K562 (cell line): Measurements from ENCODE around the gene FGFRL1. TPM values are rescaled to one million over a fixed set of nuclear protein-coding genes. Genes with fewer than 3 reads are reported as not detected.

Experiments used
- ATAC-seq: fragments of 200-7000 bp; cut with Tn5 transposase; 3 replicates; pipeline ENCODE4 v1.9.1; 2020; ENCODE audit warnings: moderate library complexity
- BruUV-seq: library from RNA; stranded (reverse); fragments of 400-500 nt; replicated peaks from 2 replicates; lab custom pipeline; 2021; lab: Mats Ljungman, UMichigan
- CTCF ChIA-PET: fragments of 300-600 bp; formaldehyde crosslinking; extraction: SDS; loops from one replicate; lab custom pipeline; 2021; ENCODE audit warnings: low intra/inter-chr PET ratio; lab: Yijun Ruan, JAX
- POLR2A ChIA-PET: fragments of 300-600, 350-650 bp; sonication (Branson Sonifier 250); formaldehyde crosslinking; extraction: SDS; loops from one replicate; lab custom pipeline; 2021; ENCODE audit warnings: antibody characterized with exemption, inconsistent platforms; lab: Yijun Ruan, JAX
- DNase-seq, 4 experiments: peaks; one replicate each; pipeline versions ENCODE4 v3.0.0 to v3.0.0-alpha.2; 2011 to 2018; ENCODE audit warnings: low spot score in 3 of 4, mixed read lengths in 3 of 4; ENCODE audit errors: extremely low read depth in 1 of 4
- FAIRE-seq: peaks from 2 replicates; lab custom pipeline; 2011; peaks lifted over from hg19 to GRCh38; lab: Jason Lieb, UNC
- H2AFZ ChIP-seq: 2 replicates; pipeline ENCODE4 v1.6.0; 2011; ENCODE audit warnings: low read depth, low read length, control low read depth, inconsistent platforms
- H3K27ac ChIP-seq: fragments of 200-600 bp; 3 replicates; pipeline ENCODE4 v1.8.0; 2011; ENCODE audit warnings: low read depth, mild to moderate bottlenecking, control low read depth, inconsistent platforms, low read length, moderate library complexity, mixed read lengths; ENCODE audit errors: extremely low read depth
- H3K27me3 ChIP-seq, 2 experiments: fragments of 300-600 bp in 1 of 2; 2 replicates in 1 of 2; 3 replicates in 1 of 2; pipeline versions ENCODE4 v1.6.0 to v1.8.0; 2011; ENCODE audit warnings: inconsistent platforms in 2 of 2, low read length in 2 of 2, mild to moderate bottlenecking in 1 of 2, mixed read lengths in 1 of 2, moderate library complexity in 1 of 2; ENCODE audit not compliant: control insufficient read depth in 2 of 2, insufficient read depth in 2 of 2
- H3K36me3 ChIP-seq: fragments of 300-600 bp; 3 replicates; pipeline ENCODE4 v1.8.0; 2011; ENCODE audit warnings: mild to moderate bottlenecking, low read length, inconsistent platforms; ENCODE audit not compliant: control insufficient read depth, insufficient read depth
- H3K4me1 ChIP-seq, 2 experiments: fragments of 200-600 bp in 1 of 2; replicated peaks in 1 of 2; 2 replicates in 1 of 2; 3 replicates in 1 of 2; pipeline versions ENCODE4 v1.5.1 to v1.8.0; 2011; ENCODE audit warnings: inconsistent platforms in 2 of 2, low read length in 2 of 2, mild to moderate bottlenecking in 1 of 2, mixed read lengths in 1 of 2, moderate library complexity in 1 of 2; ENCODE audit not compliant: control insufficient read depth in 2 of 2, insufficient read depth in 2 of 2
- H3K4me2 ChIP-seq: 2 replicates; pipeline ENCODE4 v1.6.1; 2011; ENCODE audit warnings: low read length, control low read depth, inconsistent platforms, mixed read lengths; ENCODE audit not compliant: insufficient read depth
- H3K4me3 ChIP-seq: fragments of 200-600 bp; sonication (generic), shearing (Covaris generic); 2 replicates; pipeline ENCODE4 v1.5.1; 2016; ENCODE audit warnings: control low read depth, inconsistent platforms
- H3K79me2 ChIP-seq: fragments of 200-600 bp; 3 replicates; pipeline ENCODE4 v1.8.0; 2011; ENCODE audit warnings: low read length, inconsistent platforms; ENCODE audit not compliant: control insufficient read depth, insufficient read depth
- H3K9ac ChIP-seq, 2 experiments: 2 replicates each; pipeline versions ENCODE4 v1.6.0 to v1.6.1; 2011; ENCODE audit warnings: low read depth in 2 of 2, low read length in 2 of 2, control low read depth in 1 of 2, inconsistent platforms in 1 of 2, mild to moderate bottlenecking in 1 of 2, mixed read lengths in 1 of 2; ENCODE audit not compliant: insufficient read depth in 1 of 2
- H3K9me1 ChIP-seq: one replicate; pipeline ENCODE4 v1.6.0; 2011; ENCODE audit warnings: inconsistent platforms, mild to moderate bottlenecking, low read length, moderate library complexity; ENCODE audit not compliant: control insufficient read depth, insufficient read depth
- H3K9me3 ChIP-seq: replicated peaks from 2 replicates; pipeline ENCODE4 v1.5.1; 2011; ENCODE audit warnings: low read depth, low read length, inconsistent platforms; ENCODE audit not compliant: control insufficient read depth, insufficient read depth
- H4K20me1 ChIP-seq: replicated peaks from 2 replicates; pipeline ENCODE4 v1.6.1; 2011; ENCODE audit warnings: low read length, inconsistent platforms, mixed read lengths; ENCODE audit not compliant: control insufficient read depth, insufficient read depth
- ARID1B ChIP-seq: fragments of 450-650 bp; IDR thresholded peaks from 2 replicates; pipeline ENCODE4 v1.6.1; 2016; ENCODE audit warnings: antibody characterized with exemption, mild to moderate bottlenecking, inconsistent platforms
- BCOR ChIP-seq: fragments of 450-650 bp; IDR thresholded peaks from 2 replicates; pipeline ENCODE4 v1.6.1; 2016
- HDAC6 ChIP-seq: IDR thresholded peaks from 2 replicates; pipeline ENCODE4 v1.6.1; 2012; ENCODE audit warnings: low read depth, mild to moderate bottlenecking, control low read depth, inconsistent platforms, low read length, moderate library complexity
- HES1 ChIP-seq: fragments of 450-650 bp; IDR thresholded peaks from 2 replicates; pipeline ENCODE4 v1.6.1; 2016; ENCODE audit warnings: low read depth, mild to moderate bottlenecking, moderate library complexity
- KLF1 ChIP-seq: fragments of 450-650 bp; IDR thresholded peaks from 2 replicates; pipeline ENCODE4 v1.6.1; 2016; ENCODE audit warnings: missing genetic modification characterization, missing compliant biosample characterization
- MED1 ChIP-seq: sonication (generic); formaldehyde crosslinking; IDR thresholded peaks from 2 replicates; pipeline ENCODE4 v1.8.1; 2023; ENCODE audit warnings: missing genetic modification reagents, borderline replicate concordance
- MIER1 ChIP-seq: fragments of 450-650 bp; IDR thresholded peaks from 2 replicates; pipeline ENCODE4 v1.6.1; 2016; ENCODE audit warnings: antibody characterized with exemption, mild to moderate bottlenecking, low read depth
- MLX ChIP-seq, 2 experiments: fragments of 450-650 bp in 1 of 2; sonication (generic) in 1 of 2; formaldehyde crosslinking; conservative IDR thresholded peaks; 2 replicates each; pipeline versions ENCODE4 v1.4.0 to v1.8.1; 2020 to 2022; ENCODE audit warnings: mild to moderate bottlenecking in 1 of 2, missing genetic modification reagents in 1 of 2
- NEUROD1 ChIP-seq: fragments of 150-350 bp; IDR thresholded peaks from 2 replicates; pipeline ENCODE4 v1.6.1; 2014; ENCODE audit warnings: borderline replicate concordance, low read length, low read depth; ENCODE audit not compliant: partially characterized antibody
- NFXL1 ChIP-seq: fragments of 450-650 bp; formaldehyde crosslinking; IDR thresholded peaks from 2 replicates; pipeline ENCODE4 v1.4.0; 2021; ENCODE audit warnings: mild to moderate bottlenecking
- PTBP1 ChIP-seq: fragments of 200-400 bp; formaldehyde crosslinking; IDR thresholded peaks from 2 replicates; pipeline ENCODE4 v1.6.1; 2017; ENCODE audit warnings: low read depth, low read length
- RBM15 ChIP-seq: fragments of 200-400 bp; formaldehyde crosslinking; IDR thresholded peaks from 2 replicates; pipeline ENCODE4 v1.6.1; 2018; ENCODE audit warnings: mild to moderate bottlenecking, low read length, moderate library complexity; ENCODE audit not compliant: insufficient read depth
- SMAD4 ChIP-seq: fragments of 250-450 bp; sonication (Bioruptor Pico); conservative IDR thresholded peaks from 2 replicates; pipeline ENCODE4 v1.8.0; 2021; ENCODE audit warnings: inconsistent platforms, mild to moderate bottlenecking, moderate library complexity
- TAL1 ChIP-seq: fragments of 450-650 bp; IDR thresholded peaks from 2 replicates; pipeline ENCODE4 v1.6.1; 2016; ENCODE audit warnings: mild to moderate bottlenecking
- ZFPM2 ChIP-seq: fragments of 250-450 bp; sonication (Bioruptor Pico); IDR thresholded peaks from 2 replicates; pipeline ENCODE4 v1.5.1; 2022; ENCODE audit warnings: mild to moderate bottlenecking
- ZNF175 ChIP-seq: fragments of 200-800 bp; sonication (Bioruptor generic); IDR thresholded peaks from 2 replicates; pipeline ENCODE4 v1.6.1; 2016; ENCODE audit warnings: low read depth, mild to moderate bottlenecking, missing genetic modification characterization, missing compliant biosample characterization
- WGBS: fragments of 100-300 bp; shearing (Covaris generic); methylation state at CpG from one replicate; pipeline ENCODE4 v1.1.6; 2016; ENCODE audit warnings: low coverage, mixed read lengths; ENCODE audit not compliant: insufficient coverage; ENCODE audit errors: missing lambda C conversion rate; 5-methylcytosine and 5-hydroxymethylcytosine counted together
- in situ Hi-C: fragments of 300-500 bp; cut with MboI; formaldehyde crosslinking; loops from 4 replicates; pipeline ENCODE4 v1.15.0; 2018; ENCODE audit warnings: inconsistent platforms, mixed read lengths
- intact Hi-C: fragments of 100-400 bp; cut with micrococcal nuclease; formaldehyde crosslinking; loops from 2 replicates; pipeline ENCODE4 v1.14.2; 2022
- polyA plus RNA-seq, 8 experiments: library from polyadenylated mRNA; depleted of rRNA in 4 of 8; stranded (reverse) in 5 of 8; unstranded in 3 of 8; fragments of >200 nt; fragmentation: Nextera tagmentation in 2 of 8; fragmentation: Illumina TruSeq in 1 of 8; extraction: Ambion mirVana in 2 of 8; extraction: Trizol in 1 of 8; gene quantifications; 2 replicates each; pipeline versions ENCODE4 v1.2.1 to v1.2.3, GENCODE V29; 2011 to 2014; ENCODE audit warnings: inconsistent platforms in 1 of 8, missing spikeins in 1 of 8
- total RNA-seq, 7 experiments: library from RNA; depleted of rRNA in 6 of 7; stranded (reverse); fragments of >200 nt in 6 of 7; fragmentation: Illumina TruSeq in 2 of 7; extraction: Trizol in 2 of 7; gene quantifications; 2 replicates each; pipeline versions ENCODE4 v1.2.1 to v1.2.3, GENCODE V29; 2011 to 2021; ENCODE audit warnings: low replicate concordance in 1 of 7

FGFRL1 gene
- total and polyA plus RNA-seq, 9 of the 15 experiments (the other 6 are each of a cell fraction or from before 2014, with no cell fraction given) = 0.34 to 49.9 (median 14.6) TPM

GRCh38 chr4:1000686-1001260 is 10.7 kb upstream of the FGFRL1 start:
- CTCF ChIA-PET = no interaction called here
- peaks cover 13 to 58% of the 10 kb centered on the region in 2 experiments for H3K4me1 ChIP-seq
- H3K4me2 ChIP-seq = no peak overlapping the region
- FAIRE-seq = no peak
- no peak for ATAC-seq
- H2AFZ ChIP-seq = no peak overlapping the region
- BruUV-seq = no TSS peak
- DNase-seq = no peak
- H3K9me1 ChIP-seq = no peaks in the 10 kb centered on the region
- POLR2A ChIA-PET = interaction anchor here (0.7 kb wide), 1 partner anchor 13 kb away, joined by 3 read pairs; no protein-coding TSS in a partner anchor
- H4K20me1 ChIP-seq = no peaks in the 10 kb centered on the region
- H3K27me3 ChIP-seq = no peaks in the 10 kb centered on the region
- no peak overlapping the region for H3K27ac ChIP-seq
- intact Hi-C loops (no loop called here), in situ Hi-C loops (no loop called here)
- 92% methylated on average over 14 of the region's 15 CpGs for WGBS
- H3K9me3 ChIP-seq = no peaks in the 10 kb centered on the region
- H3K36me3 ChIP-seq = no peaks in the 10 kb centered on the region
- H3K9ac ChIP-seq = no peak overlapping the region; a peak in 1 of 4 replicates
- no peak for TF ChIP-seq HDAC6
- TF ChIP-seq BCOR = no peak
- TF ChIP-seq RBM15 = no peak
- no peak for TF ChIP-seq ZNF175
- TF ChIP-seq MED1 (CRISPR knock-in tag) = no peak
- TF ChIP-seq MIER1 = no peak
- no peak for TF ChIP-seq PTBP1
- no peak for TF ChIP-seq MLX (CRISPR knock-in tag; conservative IDR thresholded peaks at IDR 0.05)
- no peak for TF ChIP-seq NFXL1 (CRISPR knock-in tag)
- TF ChIP-seq NEUROD1 = no peak
- no peak for TF ChIP-seq KLF1
- no peak for TF ChIP-seq HES1
- no peak for TF ChIP-seq ARID1B
- no peak for TF ChIP-seq SMAD4 (CRISPR knock-in tag)
- TF ChIP-seq ZFPM2 = no peak
- TF ChIP-seq TAL1 = no peak
- peaks cover 7% of the 10 kb centered on the region; the same call in 1 of the 3 replicates for H3K79me2 ChIP-seq
- H3K4me3 ChIP-seq = no peak overlapping the region
